Measurements from ENCODE around the gene ARFGEF2.
"Not testable (repeated sequence)": the region's sequence is repeated elsewhere in the genome, so short reads cannot be mapped to it uniquely, and the experiment has no call there.

The ARFGEF2 gene

GRCh38 chr20:48930035-48930434 is 8.5 kb downstream of the ARFGEF2 start:
- DNase-seq (ENCODE audit: low spot score) = no peak

DNA sequence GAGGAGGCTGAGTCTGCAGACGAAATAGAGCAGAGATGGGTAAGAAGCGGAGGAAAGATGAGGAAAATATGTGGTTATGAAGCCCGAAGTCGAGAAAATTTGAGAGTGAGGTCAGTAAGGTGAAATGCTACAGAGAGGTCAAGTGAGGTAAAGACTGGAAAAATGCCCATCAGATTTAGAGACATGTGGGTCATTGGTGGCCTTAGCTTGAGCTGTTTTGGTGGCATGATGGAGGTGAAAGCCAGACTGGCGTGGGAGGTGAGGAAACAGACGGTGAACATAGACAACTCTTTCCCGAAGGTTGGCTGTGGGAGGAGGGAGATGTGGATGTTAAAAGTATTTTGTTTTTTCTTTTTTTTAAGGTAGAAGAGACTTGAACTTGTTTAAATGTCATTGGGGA is 9.4 kb downstream of the ARFGEF2 start:
- DNase-seq (ENCODE audit: low spot score) = no peak

- no peak for DNase-seq (ENCODE audit: low spot score)
Measured at GRCh38 chr20:48931527-48932374, 10.2 kb downstream of the ARFGEF2 start.

DNA sequence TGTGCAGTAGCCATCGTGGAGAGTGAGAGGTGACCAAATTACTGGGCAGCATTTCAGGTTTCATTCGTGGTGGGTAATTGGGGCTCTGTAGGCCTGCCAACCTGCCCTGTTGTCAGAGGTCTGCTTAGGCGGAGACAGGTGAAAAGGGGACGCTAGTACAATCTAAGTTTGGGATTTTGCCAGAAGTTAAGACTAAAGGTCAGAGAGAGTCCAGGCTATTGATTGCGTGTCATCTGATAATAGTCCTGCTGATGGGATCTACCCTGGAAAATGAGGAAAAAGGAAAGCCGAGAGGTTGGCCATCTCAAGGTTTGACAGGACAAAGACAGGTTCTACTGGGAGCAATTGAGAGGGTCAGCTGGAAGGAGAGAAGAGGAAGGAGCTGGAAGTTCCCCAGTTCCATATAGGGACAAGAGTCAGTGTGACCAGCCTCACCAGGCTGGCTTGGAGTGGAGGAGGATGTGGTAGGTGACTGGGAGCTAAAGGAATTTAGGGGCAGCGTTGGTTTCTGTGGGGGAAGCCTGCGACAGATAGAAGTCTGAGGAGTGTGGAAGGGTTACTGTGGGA is 10.9 kb downstream of the ARFGEF2 start:
- DNase-seq (ENCODE audit: low spot score) = no peak

GRCh38 chr20:48933017-48933766 is 11.7 kb downstream of the ARFGEF2 start:
- no peak for DNase-seq (ENCODE audit: low spot score)

- not testable (repeated sequence) for DNase-seq (ENCODE audit: low spot score)
Measured at GRCh38 chr20:48934273-48934877, 12.9 kb downstream of the ARFGEF2 start.

GRCh38 chr20:48934966-48935365 is 13.5 kb downstream of the ARFGEF2 start:
- not testable (repeated sequence) for DNase-seq (ENCODE audit: low spot score)

GRCh38 chr20:48936178-48936577 is 14.7 kb downstream of the ARFGEF2 start:
- not testable (repeated sequence) for DNase-seq (ENCODE audit: low spot score)

GRCh38 chr20:48937674-48938073 is 16.2 kb downstream of the ARFGEF2 start:
- DNase-seq (ENCODE audit: low spot score) = no peak

GRCh38 chr20:48938670-48939069 is 17.2 kb downstream of the ARFGEF2 start:
- DNase-seq (ENCODE audit: low spot score) = no peak

GRCh38 chr20:48940170-48940569 is 18.7 kb downstream of the ARFGEF2 start:
- no peak for DNase-seq (ENCODE audit: low spot score)

- no peak for DNase-seq (ENCODE audit: low spot score)
Measured at GRCh38 chr20:48941467-48941866, 20.0 kb downstream of the ARFGEF2 start.

- DNase-seq (ENCODE audit: low spot score) = no peak
Measured at GRCh38 chr20:48942730-48943129, 21.2 kb downstream of the ARFGEF2 start.

DNA sequence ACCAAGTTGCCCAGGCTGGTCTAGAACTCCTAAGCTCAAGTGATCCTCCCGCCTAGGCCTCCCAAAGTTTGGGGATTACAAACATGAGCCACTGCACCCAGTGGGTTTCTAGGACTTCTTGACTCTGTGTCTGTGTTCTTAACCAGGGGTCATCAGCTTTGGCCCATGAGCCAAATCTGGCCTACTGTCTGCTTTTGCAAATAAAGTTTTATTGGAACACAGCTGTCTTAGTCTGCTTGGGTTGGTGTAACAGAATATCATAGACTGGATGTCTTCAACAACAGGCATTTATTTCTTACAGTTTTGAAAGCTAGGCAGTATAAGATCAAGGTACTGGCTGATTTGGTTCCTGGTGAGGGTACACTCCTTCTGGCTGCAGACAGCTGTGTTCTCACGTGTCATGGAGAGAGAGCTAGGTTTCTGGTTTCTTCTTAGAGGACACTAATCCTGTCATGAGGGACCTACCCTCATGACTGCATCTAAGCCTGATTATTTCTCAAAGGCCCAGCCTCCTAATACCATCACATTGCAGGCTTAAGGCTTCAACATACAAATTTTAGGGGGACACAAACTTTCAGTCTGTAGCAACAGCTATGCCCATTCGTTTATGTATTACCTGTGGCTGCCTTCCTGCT is 23.3 kb downstream of the ARFGEF2 start:
- no peak for DNase-seq (ENCODE audit: low spot score)

- DNase-seq (ENCODE audit: low spot score) = peak; percentile 73
Measured at GRCh38 chr20:48945840-48946514, 24.5 kb downstream of the ARFGEF2 start.

- DNase-seq (ENCODE audit: low spot score) = no peak
Measured at GRCh38 chr20:48948612-48949011, 27.1 kb downstream of the ARFGEF2 start.

- DNase-seq (ENCODE audit: low spot score) = no peak
Measured at GRCh38 chr20:48949304-48950170, 28.0 kb downstream of the ARFGEF2 start.

DNA sequence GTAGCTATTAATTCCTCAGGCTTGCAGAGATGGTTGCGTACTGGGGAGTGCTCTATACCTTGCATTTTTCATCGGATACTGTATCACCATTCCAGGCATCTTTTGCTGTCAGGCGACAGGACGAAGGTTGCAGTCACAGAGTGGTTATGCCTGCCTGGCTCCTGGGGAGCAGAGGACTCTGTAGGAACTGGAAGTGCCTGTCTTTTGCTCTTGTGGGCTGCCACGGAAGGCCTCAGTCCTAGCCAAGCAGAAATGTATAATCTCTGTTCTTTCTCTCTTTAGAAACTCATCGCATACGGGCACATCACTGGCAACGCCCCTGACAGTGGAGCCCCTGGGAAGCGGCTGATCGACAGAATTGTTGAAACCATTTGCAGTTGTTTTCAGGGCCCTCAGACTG is 29.5 kb downstream of the ARFGEF2 start:
- DNase-seq (ENCODE audit: low spot score) = no peak

DNA sequence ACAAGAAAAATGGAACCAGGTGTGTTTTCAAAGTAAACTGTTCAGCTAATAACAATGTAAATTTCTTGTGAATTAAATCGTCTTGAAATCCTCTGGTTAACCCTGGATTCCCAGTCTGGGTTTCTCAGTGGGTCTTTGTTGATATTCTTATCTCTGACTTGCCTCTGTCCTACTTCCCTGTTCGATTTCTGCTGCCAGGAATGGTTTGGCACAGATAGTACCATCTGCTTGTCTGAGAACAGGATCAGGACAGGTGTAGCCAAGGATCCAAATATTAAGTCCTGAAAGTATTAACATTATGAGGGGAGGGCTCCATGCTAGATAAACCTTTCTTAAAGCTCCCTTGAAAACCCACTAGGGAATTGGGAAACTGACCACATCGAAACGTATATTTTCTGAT is 30.1 kb downstream of the ARFGEF2 start:
- DNase-seq (ENCODE audit: low spot score) = no peak

GRCh38 chr20:48952656-48953055 is 31.1 kb downstream of the ARFGEF2 start:
- DNase-seq (ENCODE audit: low spot score) = no peak
